Keratinocyte (primary cell): Measurements from ENCODE around the gene ZNF441. TPM values are rescaled to one million over a fixed set of nuclear protein-coding genes. Genes with fewer than 3 reads are reported as not detected.

ENCODE experiments used
- DNase-seq: peaks from one replicate; pipeline ENCODE4 v3.0.0-alpha.2; 2011; ENCODE audit warnings: low read depth, missing footprints, low spot score
- FAIRE-seq: peaks from 2 replicates; lab custom pipeline; 2011; peaks lifted over from hg19 to GRCh38; lab: Jason Lieb, UNC
- H2AFZ ChIP-seq: 2 replicates; pipeline ENCODE4 v1.6.0; 2012; ENCODE audit warnings: low read length, control low read depth, inconsistent platforms; ENCODE audit not compliant: control insufficient read depth
- H3K27ac ChIP-seq: 2 replicates; pipeline ENCODE4 v1.5.1; 2011; ENCODE audit warnings: low read length; ENCODE audit not compliant: control insufficient read depth, insufficient read depth
- H3K27me3 ChIP-seq: 3 replicates; pipeline ENCODE4 v1.6.0; 2011; ENCODE audit warnings: low read length; ENCODE audit not compliant: control insufficient read depth, insufficient read depth; ENCODE audit errors: extremely low read depth
- H3K36me3 ChIP-seq, 2 experiments: 2 replicates in 1 of 2; 3 replicates in 1 of 2; pipeline ENCODE4 v1.5.1; 2011; ENCODE audit warnings: low read length in 2 of 2, mild to moderate bottlenecking in 1 of 2; ENCODE audit not compliant: control insufficient read depth in 2 of 2, insufficient read depth in 2 of 2; ENCODE audit errors: extremely low read depth in 1 of 2
- H3K4me1 ChIP-seq: 3 replicates; pipeline ENCODE4 v1.5.1; 2011; ENCODE audit warnings: low read length; ENCODE audit not compliant: control insufficient read depth, insufficient read depth; ENCODE audit errors: extremely low read depth
- H3K4me2 ChIP-seq: 3 replicates; pipeline ENCODE4 v1.6.0; 2011; ENCODE audit warnings: low read depth, low read length; ENCODE audit not compliant: control insufficient read depth, insufficient read depth; ENCODE audit errors: extremely low read depth
- H3K4me3 ChIP-seq, 3 experiments: fragments of 200-600 bp in 1 of 3; sonication (generic) in 1 of 3; 2 replicates in 2 of 3; 3 replicates in 1 of 3; pipeline ENCODE4 v1.5.1; 2011 to 2016; ENCODE audit warnings: low read length in 3 of 3, mild to moderate bottlenecking in 3 of 3, control low read depth in 2 of 3, inconsistent platforms in 1 of 3, low read depth in 1 of 3, mixed read lengths in 1 of 3, mixed run types in 1 of 3, moderate library complexity in 1 of 3; ENCODE audit not compliant: control insufficient read depth in 2 of 3, insufficient read depth in 2 of 3; ENCODE audit errors: extremely low read depth in 1 of 3
- H3K79me2 ChIP-seq: 2 replicates; pipeline ENCODE4 v1.6.0; 2012; ENCODE audit warnings: low read length; ENCODE audit not compliant: control insufficient read depth, insufficient read depth
- H3K9ac ChIP-seq: 3 replicates; pipeline ENCODE4 v1.6.0; 2011; ENCODE audit warnings: low read length; ENCODE audit not compliant: control insufficient read depth, insufficient read depth; ENCODE audit errors: extremely low read depth
- H3K9me1 ChIP-seq: 3 replicates; pipeline ENCODE4 v1.6.0; 2011; ENCODE audit warnings: low read length; ENCODE audit not compliant: control insufficient read depth, insufficient read depth; ENCODE audit errors: extremely low read depth
- H3K9me3 ChIP-seq: 2 replicates; pipeline ENCODE4 v1.5.1; 2012; ENCODE audit warnings: low read depth, low read length; ENCODE audit not compliant: control insufficient read depth
- H4K20me1 ChIP-seq: 3 replicates; pipeline ENCODE4 v1.6.0; 2011; ENCODE audit warnings: low read length; ENCODE audit not compliant: control insufficient read depth, insufficient read depth; ENCODE audit errors: extremely low read depth
- CTCF ChIP-seq, 3 experiments: IDR thresholded peaks in 1 of 3; conservative IDR thresholded peaks in 1 of 3; optimal IDR thresholded peaks in 1 of 3; 2 replicates in 2 of 3; 3 replicates in 1 of 3; pipeline versions ENCODE3 to v1.5.1; 2011; ENCODE audit warnings: low read length in 3 of 3, mild to moderate bottlenecking in 3 of 3, moderate library complexity in 2 of 3, control low read depth in 1 of 3, inconsistent platforms in 1 of 3; ENCODE audit not compliant: insufficient read depth in 2 of 3; ENCODE audit errors: extremely low read depth in 1 of 3
- EZH2 ChIP-seq: IDR thresholded peaks from one replicate; pipeline ENCODE4 v1.6.1; 2012; ENCODE audit warnings: inconsistent platforms, mild to moderate bottlenecking, low read length, moderate library complexity
- dilution Hi-C: fragments of 300-500 bp; cut with MboI; formaldehyde crosslinking; loops from one replicate; pipeline ENCODE4 v1.7.0; 2020; ENCODE audit warnings: low sequenced_read_pairs; ENCODE audit not compliant: extremely low pct_ligation_motif_present
- polyA plus RNA-seq, 5 experiments: library from polyadenylated mRNA; depleted of rRNA in 3 of 5; stranded (reverse) in 3 of 5; stranded (forward) in 1 of 5; unstranded in 1 of 5; fragments of >200 nt; gene quantifications; 1 replicate in 1 of 5; 2 replicates in 3 of 5; 3 replicates in 1 of 5; pipeline versions ENCODE4 v1.2.1 to v1.2.3, GENCODE V29; 2011 to 2012; ENCODE audit warnings: missing spikeins in 2 of 5, low read depth in 1 of 5, low replicate concordance in 1 of 5

ZNF441 gene
- polyA plus RNA-seq, 1 donor (not counting 4 experiments of a cell fraction or from before 2014, with no cell fraction given): 3.1 TPM

- H3K4me3 ChIP-seq: no peak overlapping the region
- H3K9ac ChIP-seq: no peak overlapping the region
- H4K20me1 ChIP-seq: no peaks in the 10 kb centered on the region
- no peaks in the 10 kb centered on the region for H3K9me3 ChIP-seq
- no peaks in the 10 kb centered on the region for H3K4me1 ChIP-seq
- H3K9me1 ChIP-seq: no peaks in the 10 kb centered on the region
- no peak for FAIRE-seq
- no peak overlapping the region for H3K27ac ChIP-seq
- no peaks in the 10 kb centered on the region for H3K36me3 ChIP-seq
- H3K4me2 ChIP-seq: no peak overlapping the region
- dilution Hi-C loops: no loop called here
- no peak for DNase-seq
- TF ChIP-seq EZH2 (no peak), CTCF (optimal IDR thresholded peaks at IDR 0.05 in 1 of 3, IDR thresholded peaks at IDR 0.05 in 1 of 3, conservative IDR thresholded peaks at IDR 0.05 in 1 of 3; ENCODE audit: extremely low read depth in 1 of 3, insufficient read depth in 2 of 3, low read length in 3 of 3) (no peak)
- H2AFZ ChIP-seq: no peak overlapping the region
- no peaks in the 10 kb centered on the region for H3K27me3 ChIP-seq
- no peaks in the 10 kb centered on the region for H3K79me2 ChIP-seq
Measured at GRCh38 chr19:11754663-11755062, 12.1 kb upstream of the ZNF441 start.

DNA sequence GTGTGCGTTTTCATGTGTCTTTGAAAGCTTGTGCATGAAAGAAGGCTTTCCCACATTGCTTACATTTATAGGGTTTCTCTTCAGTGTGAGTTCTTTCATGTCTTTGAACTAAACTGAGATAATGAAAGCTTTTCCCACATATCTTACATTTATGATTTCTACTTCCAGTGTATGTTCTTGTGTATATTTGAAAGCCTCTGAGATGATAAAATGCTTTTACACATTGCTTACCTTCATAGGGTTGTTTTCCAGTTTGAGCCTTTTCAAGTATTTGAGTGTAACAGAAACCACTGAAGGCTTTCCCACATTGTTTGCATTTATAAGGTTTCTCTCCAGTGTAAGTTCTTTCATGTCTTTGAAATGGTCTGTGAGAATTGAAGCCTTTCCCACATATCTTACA, 9.8 kb upstream of the ZNF441 start:
- Histone ChIP-seq H3K27me3 (no peaks in the 10 kb centered on the region), H3K27ac (no peak overlapping the region), H3K4me2 (no peak overlapping the region), H3K36me3 (no peaks in the 10 kb centered on the region), H3K79me2 (no peaks in the 10 kb centered on the region), H2AFZ (no peak overlapping the region), H3K9me1 (no peaks in the 10 kb centered on the region), H3K9me3 (no peaks in the 10 kb centered on the region), H3K9ac (no peak overlapping the region), H3K4me3 (no peak overlapping the region), H4K20me1 (no peaks in the 10 kb centered on the region), H3K4me1 (no peaks in the 10 kb centered on the region)
- TF ChIP-seq CTCF (optimal IDR thresholded peaks at IDR 0.05 in 1 of 3, IDR thresholded peaks at IDR 0.05 in 1 of 3, conservative IDR thresholded peaks at IDR 0.05 in 1 of 3; ENCODE audit: extremely low read depth in 1 of 3, insufficient read depth in 2 of 3, low read length in 3 of 3): no peak
- TF ChIP-seq EZH2: no peak
- DNase-seq (no peak), FAIRE-seq (no peak)
- dilution Hi-C loops: no loop called here
